HG03175 (cell line): ENCODE data around the gene EXOSC7.
"Not testable (repeated sequence)": the region's sequence is repeated elsewhere in the genome, so short reads cannot be mapped to it uniquely, and the experiment has no call there.

Experiments
- ATAC-seq: cut with Tn5 transposase; IDR thresholded peaks from one replicate; pipeline ENCODE4 v1.9.1; 2021; ENCODE audit warnings: mild to moderate bottlenecking, moderate library complexity; ENCODE audit not compliant: unreplicated experiment

EXOSC7 gene

DNA sequence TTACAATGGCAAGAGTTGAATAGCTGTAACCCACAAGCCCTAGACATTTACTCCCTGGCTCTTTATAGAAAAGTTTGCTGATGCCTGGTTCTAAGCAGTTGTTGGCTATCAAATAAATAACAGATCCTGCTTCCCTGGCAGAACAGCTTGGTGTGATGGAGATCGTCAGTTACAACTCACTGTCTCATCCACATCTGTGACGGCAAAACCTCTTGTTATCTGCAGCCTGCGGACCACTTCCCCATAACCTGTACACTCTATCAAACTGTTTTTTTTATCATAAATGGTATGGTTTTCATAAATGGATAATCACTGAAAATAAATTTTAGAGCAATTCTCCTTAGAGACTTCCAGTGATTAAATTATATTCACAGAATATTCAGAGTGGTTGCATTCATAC is 14.2 kb upstream of the EXOSC7 start:
- no peak for ATAC-seq

GRCh38 chr3:44962621-44963393 is 13.2 kb upstream of the EXOSC7 start:
- no peak for ATAC-seq

DNA sequence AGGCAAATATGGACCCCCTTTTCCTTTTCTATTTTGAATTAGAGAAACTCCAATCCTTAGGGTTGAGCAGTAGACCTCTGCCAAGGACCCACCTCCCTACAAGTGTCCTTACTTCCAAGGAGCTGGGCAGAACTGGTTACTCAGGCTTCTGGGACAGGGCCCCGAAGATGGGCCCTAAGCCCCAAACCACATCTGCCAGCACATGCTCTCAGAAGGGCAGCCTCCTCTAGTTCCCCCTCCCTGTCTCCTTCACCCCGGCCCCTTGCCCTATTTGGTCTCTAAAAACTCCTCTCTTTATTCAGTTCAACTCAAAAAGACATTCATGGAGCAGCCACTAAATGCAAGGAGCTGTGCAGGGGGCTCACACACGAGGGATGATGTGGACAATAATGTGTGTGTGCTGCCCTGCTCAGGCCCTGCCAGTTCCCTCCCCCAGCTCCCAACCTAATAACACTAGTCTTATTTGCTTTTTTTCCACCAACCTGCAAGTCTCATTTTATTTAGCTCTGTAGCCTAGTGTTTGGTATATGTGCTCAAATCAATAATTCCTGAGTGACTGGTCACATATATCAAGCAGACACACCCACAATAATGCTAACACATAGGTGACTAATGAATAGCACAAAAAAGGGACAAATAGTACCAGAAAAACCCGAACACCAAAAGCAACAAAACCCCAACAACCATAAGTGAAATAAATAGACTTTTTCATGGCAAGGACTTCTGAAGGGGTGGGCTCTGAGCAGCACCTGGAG is 12.3 kb upstream of the EXOSC7 start:
- no peak for ATAC-seq

DNA sequence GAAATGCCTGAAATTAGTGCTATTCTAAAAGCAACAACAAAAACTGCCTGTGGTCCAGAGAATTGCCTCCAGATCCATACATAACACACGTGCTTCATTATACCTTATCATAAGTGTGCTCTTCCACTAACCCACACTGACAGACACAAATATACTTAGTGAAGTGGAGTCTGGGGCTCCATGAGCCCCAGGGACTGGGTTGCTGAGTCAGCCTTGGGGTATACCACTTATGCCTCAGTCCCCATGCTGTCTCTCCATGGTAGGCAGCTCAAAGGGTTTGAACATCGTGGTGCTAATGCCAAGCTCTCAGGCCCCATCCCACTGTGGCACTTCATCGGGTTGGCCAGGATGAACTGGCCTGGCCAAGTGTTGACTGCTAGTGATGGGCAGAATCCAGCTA is 10.9 kb upstream of the EXOSC7 start:
- ATAC-seq, result no peak

DNA sequence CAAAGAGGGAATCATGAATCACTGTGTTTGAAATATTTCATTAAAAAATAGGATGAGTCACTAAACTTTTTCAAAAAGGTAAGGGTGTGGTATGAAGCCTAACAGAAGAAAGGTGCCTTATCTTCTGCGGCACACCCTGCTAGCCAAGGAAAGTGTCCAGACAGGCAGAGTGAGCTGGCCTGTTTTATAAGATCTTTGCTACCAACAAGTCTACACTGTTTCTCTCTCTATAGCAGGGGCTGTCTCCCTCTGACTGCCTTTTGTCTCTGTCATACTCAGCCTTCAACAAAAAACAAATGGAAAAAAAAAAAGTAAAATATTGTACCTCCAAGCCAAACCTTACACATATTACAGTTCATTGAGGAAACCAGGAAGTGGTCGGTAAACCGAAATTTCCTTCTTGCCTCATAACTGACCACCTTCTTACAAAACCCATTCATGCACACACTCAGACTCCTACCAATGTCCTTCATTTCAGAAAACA is 9.2 kb upstream of the EXOSC7 start:
- no peak for ATAC-seq

- no peak for ATAC-seq
These were observed 7.6 kb upstream of the EXOSC7 start for GRCh38 chr3:44968447-44968858.

- no peak for ATAC-seq
These were observed 6.8 kb upstream of the EXOSC7 start for GRCh38 chr3:44969154-44969827.

GRCh38 chr3:44969828-44970179 is 6.2 kb upstream of the EXOSC7 start:
- no peak for ATAC-seq

GRCh38 chr3:44970926-44971490 is 5.0 kb upstream of the EXOSC7 start:
- no peak for ATAC-seq

GRCh38 chr3:44974416-44974815 is 1.6 kb upstream of the EXOSC7 start:
- no peak for ATAC-seq

- ATAC-seq, result no peak
These were observed 5.2 kb downstream of the EXOSC7 start for GRCh38 chr3:44981220-44981619.

- ATAC-seq, result no peak
These were observed 5.7 kb downstream of the EXOSC7 start for GRCh38 chr3:44981751-44982150.

- no peak for ATAC-seq
These were observed 6.8 kb downstream of the EXOSC7 start for GRCh38 chr3:44982817-44983216.

- ATAC-seq, result no peak
These were observed 7.5 kb downstream of the EXOSC7 start for GRCh38 chr3:44983484-44983941.

GRCh38 chr3:44984335-44984734 is 8.3 kb downstream of the EXOSC7 start:
- peak; percentile 77 for ATAC-seq

GRCh38 chr3:44986330-44986729 is 10.3 kb downstream of the EXOSC7 start:
- ATAC-seq, result not testable (repeated sequence)

- ATAC-seq, result no peak
These were observed 11.3 kb downstream of the EXOSC7 start for GRCh38 chr3:44987332-44987731.

DNA sequence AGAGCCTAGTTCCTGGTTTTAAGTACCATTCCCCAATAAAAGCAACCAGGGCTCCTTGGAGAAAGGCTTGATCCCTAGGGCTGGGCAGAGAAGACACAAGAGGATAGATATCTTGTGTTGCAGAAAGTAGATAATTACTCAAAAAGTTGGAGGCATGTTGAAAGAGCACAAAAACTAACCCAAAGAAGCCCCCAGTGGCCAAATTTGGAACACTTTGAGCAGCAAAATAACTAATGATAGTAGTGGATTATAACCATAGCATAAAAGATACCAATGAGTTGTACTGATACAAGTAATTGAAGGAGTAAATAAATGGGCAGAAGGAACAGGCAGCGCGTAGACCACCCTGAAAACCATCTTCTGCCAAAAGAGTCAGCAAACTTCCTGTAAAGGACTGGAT is 12.0 kb downstream of the EXOSC7 start:
- no peak for ATAC-seq

- ATAC-seq, result no peak
These were observed 13.1 kb downstream of the EXOSC7 start for GRCh38 chr3:44989141-44989540.

GRCh38 chr3:44989636-44990373 is 13.8 kb downstream of the EXOSC7 start:
- ATAC-seq, result no peak

GRCh38 chr3:44991326-44991725 is 15.3 kb downstream of the EXOSC7 start:
- no peak for ATAC-seq
